GM23248 (cell line): Measurements from ENCODE around the gene HDGF. TPM values are rescaled to one million over a fixed set of nuclear protein-coding genes. Genes with fewer than 3 reads are reported as not detected.

Experiments used
- DNase-seq: peaks from one replicate; pipeline ENCODE4 v3.0.0-alpha.2; 2015
- H2AFZ ChIP-seq: fragments of 200-600 bp; sonication (generic); 2 replicates; pipeline ENCODE4 v1.6.1; 2016; ENCODE audit warnings: antibody characterized with exemption
- H3F3A ChIP-seq: fragments of 200-600 bp; sonication (generic); 2 replicates; pipeline ENCODE4 v1.6.1; 2016; ENCODE audit warnings: mild to moderate bottlenecking, antibody characterized with exemption, mixed run types; ENCODE audit not compliant: insufficient read depth
- H3K27ac ChIP-seq: fragments of 200-600 bp; sonication (generic); 2 replicates; pipeline ENCODE4 v1.5.1; 2016; ENCODE audit warnings: mild to moderate bottlenecking
- H3K27me3 ChIP-seq: fragments of 200-600 bp; sonication (generic); replicated peaks from 2 replicates; pipeline ENCODE4 v1.6.1; 2016; ENCODE audit warnings: mild to moderate bottlenecking; ENCODE audit not compliant: insufficient read depth
- H3K36me3 ChIP-seq: fragments of 200-600 bp; sonication (generic); 2 replicates; pipeline ENCODE4 v1.6.1; 2016; ENCODE audit warnings: low read depth, mild to moderate bottlenecking
- H3K4me1 ChIP-seq: fragments of 200-600 bp; sonication (generic); 2 replicates; pipeline ENCODE4 v1.6.1; 2016; ENCODE audit warnings: mild to moderate bottlenecking; ENCODE audit not compliant: insufficient read depth
- H3K4me2 ChIP-seq: fragments of 200-600 bp; sonication (generic); one replicate; pipeline ENCODE4 v1.6.1; 2016; ENCODE audit warnings: mild to moderate bottlenecking; ENCODE audit not compliant: unreplicated experiment
- H3K4me3 ChIP-seq: fragments of 200-600 bp; sonication (generic); 2 replicates; pipeline ENCODE4 v1.5.1; 2016; ENCODE audit warnings: mild to moderate bottlenecking
- H3K79me2 ChIP-seq: fragments of 200-600 bp; sonication (generic); 2 replicates; pipeline ENCODE4 v1.6.1; 2016; ENCODE audit warnings: mild to moderate bottlenecking; ENCODE audit not compliant: insufficient read depth
- H3K9ac ChIP-seq: fragments of 200-600 bp; sonication (generic); 2 replicates; pipeline ENCODE4 v1.6.1; 2016; ENCODE audit warnings: mild to moderate bottlenecking
- H3K9me2 ChIP-seq: fragments of 200-600 bp; sonication (generic); 2 replicates; pipeline ENCODE4 v1.6.1; 2016; ENCODE audit warnings: mixed run types, mild to moderate bottlenecking, moderate library complexity; ENCODE audit not compliant: insufficient read depth
- H3K9me3 ChIP-seq: fragments of 200-600 bp; sonication (generic); one replicate; pipeline ENCODE4 v1.6.1; 2017; ENCODE audit warnings: low read depth
- H4K20me1 ChIP-seq: fragments of 200-600 bp; sonication (generic); 2 replicates; pipeline ENCODE4 v1.6.0; 2016; ENCODE audit not compliant: insufficient read depth
- EZH2 ChIP-seq: fragments of 200-600 bp; sonication (generic); IDR thresholded peaks from 2 replicates; pipeline ENCODE4 v1.6.1; 2018; ENCODE audit warnings: antibody characterized with exemption, mild to moderate bottlenecking; ENCODE audit not compliant: insufficient read depth, poor library complexity, severe bottlenecking
- EZH2phosphoT487 ChIP-seq: fragments of 200-600 bp; sonication (generic); IDR thresholded peaks from 2 replicates; pipeline ENCODE4 v1.6.1; 2018; ENCODE audit warnings: antibody characterized with exemption, moderate library complexity, mild to moderate bottlenecking, low read depth; ENCODE audit not compliant: insufficient read depth
- WGBS, 2 experiments: methylation state at CpG; one replicate each; pipeline ENCODE4 v1.1.6; 2015 to 2017; ENCODE audit warnings: low lambda C conversion rate in 2 of 2, low coverage in 1 of 2; ENCODE audit errors: missing lambda C conversion rate in 2 of 2; 5-methylcytosine and 5-hydroxymethylcytosine counted together
- in situ Hi-C: fragments of 300-500 bp; cut with MboI; formaldehyde crosslinking; loops from 2 replicates; pipeline ENCODE4 v1.15.0; 2020
- polyA plus RNA-seq: library from polyadenylated mRNA; unstranded; fragments of >200 nt; fragmentation: Nextera tagmentation; extraction: Ambion mirVana; gene quantifications from 2 replicates; pipeline ENCODE4 v1.2.1, GENCODE V29; 2016
- total RNA-seq: library from RNA; depleted of rRNA; stranded (reverse); fragments of >200 nt; shearing (Covaris generic); gene quantifications from 2 replicates; pipeline ENCODE4 v1.2.3, GENCODE V29; 2014

The HDGF gene
- total and polyA plus RNA-seq, 2 experiments from 2014 or later = 95.4 to 185 TPM

DNA sequence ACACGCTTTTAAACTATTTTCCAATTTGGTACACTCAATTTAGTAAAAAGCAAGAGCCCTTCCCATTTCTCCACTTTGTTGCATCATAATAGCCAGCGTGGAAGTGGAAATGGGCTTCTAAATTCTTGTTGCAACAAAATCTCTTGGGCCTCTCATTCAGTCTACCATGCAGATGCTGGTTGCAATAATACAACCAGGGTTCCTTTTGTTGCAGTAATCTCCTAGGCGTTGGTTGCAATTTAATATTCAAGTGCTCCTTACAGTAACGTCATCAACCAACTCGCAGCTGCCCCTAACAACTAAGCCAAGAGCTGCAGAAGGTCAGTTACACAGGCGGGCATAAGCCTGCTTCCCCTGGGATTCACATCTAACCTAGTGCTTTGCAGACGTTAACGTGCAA, 2.7 kb upstream of the HDGF start:
- Histone ChIP-seq H4K20me1 (no peaks in the 10 kb centered on the region), H3K4me3 (no peak overlapping the region), H3K79me2 (peaks cover 64% of the 10 kb centered on the region), H3K36me3 (no peaks in the 10 kb centered on the region), H2AFZ (no peak overlapping the region), H3F3A (peaks cover 27% of the 10 kb centered on the region), H3K9ac (no peak overlapping the region), H3K4me2 (no peak overlapping the region), H3K27me3 (no peaks in the 10 kb centered on the region), H3K9me2 (no peaks in the 10 kb centered on the region), H3K9me3 (no peaks in the 10 kb centered on the region), H3K4me1 (peaks cover 11% of the 10 kb centered on the region), H3K27ac (no peak overlapping the region)
- no peak for DNase-seq
- TF ChIP-seq EZH2phosphoT487 (no peak), EZH2 (no peak)
- in situ Hi-C loops = no loop called here
- WGBS, 2 experiments = 75 to 79% methylated on average over 8 of the region's 8 CpGs

DNA sequence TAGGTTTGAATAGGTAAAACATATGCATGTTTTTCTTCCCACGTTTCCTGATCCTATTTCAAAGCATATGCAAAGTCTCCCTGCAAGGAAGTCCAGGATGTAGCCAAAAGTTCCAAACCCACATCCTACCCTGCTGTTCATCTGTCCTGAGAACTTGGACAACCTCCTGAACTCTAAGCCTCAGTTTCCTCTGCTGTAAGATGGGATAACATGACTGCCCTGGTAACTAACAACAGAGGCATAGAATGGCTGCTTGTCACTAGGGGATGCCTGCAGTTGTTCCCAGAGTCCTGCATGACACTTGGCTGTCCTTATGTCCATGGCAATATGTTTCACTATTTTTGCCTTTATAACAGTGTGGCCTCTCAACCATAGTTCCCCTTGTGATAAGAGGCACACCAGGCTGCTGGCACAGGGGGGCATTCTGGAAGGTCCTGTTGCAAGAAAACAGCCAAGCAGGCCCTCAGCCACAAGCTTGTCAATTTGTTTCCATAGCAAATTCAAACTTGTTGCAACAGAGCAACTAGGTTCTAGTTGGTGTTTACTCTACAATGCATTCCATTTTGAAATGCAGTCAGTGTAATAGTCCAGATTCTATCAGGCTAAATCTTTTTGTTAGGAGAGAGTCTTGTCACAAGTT, 1.5 kb upstream of the HDGF start:
- peak; percentile 46 for DNase-seq
- no peaks in the 10 kb centered on the region for H3K27me3 ChIP-seq
- peaks cover 33% of the 10 kb centered on the region for H3F3A ChIP-seq
- TF ChIP-seq EZH2phosphoT487 = no peak
- TF ChIP-seq EZH2 = no peak
- H3K9me3 ChIP-seq = no peaks in the 10 kb centered on the region
- H3K9ac ChIP-seq = peak overlapping the region; percentile 97
- H4K20me1 ChIP-seq = no peaks in the 10 kb centered on the region
- peaks cover 22% of the 10 kb centered on the region for H3K4me1 ChIP-seq
- H3K9me2 ChIP-seq = no peaks in the 10 kb centered on the region
- in situ Hi-C loops = no loop called here
- 0 to 8% methylated on average over 1 of the region's 1 CpG for WGBS, 2 experiments
- H3K79me2 ChIP-seq = peaks cover 76% of the 10 kb centered on the region
- peak overlapping the region; percentile 78 for H2AFZ ChIP-seq
- peak overlapping the region; percentile 78 for H3K4me3 ChIP-seq
- peak overlapping the region; percentile 100 for H3K27ac ChIP-seq
- no peaks in the 10 kb centered on the region for H3K36me3 ChIP-seq
- peak overlapping the region; percentile 94 for H3K4me2 ChIP-seq

- Histone ChIP-seq H3K27me3 (no peaks in the 10 kb centered on the region), H3K9ac (peak overlapping the region; percentile 97), H3K79me2 (peaks cover 82% of the 10 kb centered on the region), H2AFZ (peak overlapping the region; percentile 78), H3K4me2 (peak overlapping the region; percentile 94), H3K4me3 (peak overlapping the region; percentile 78), H3F3A (peaks cover 39% of the 10 kb centered on the region), H3K9me3 (no peaks in the 10 kb centered on the region), H3K36me3 (no peaks in the 10 kb centered on the region), H3K4me1 (peaks cover 31% of the 10 kb centered on the region), H4K20me1 (no peaks in the 10 kb centered on the region), H3K9me2 (no peaks in the 10 kb centered on the region), H3K27ac (peak overlapping the region; percentile 100)
- TF ChIP-seq EZH2 (no peak), EZH2phosphoT487 (no peak)
- peak; percentile 98 for DNase-seq
- WGBS, 2 experiments = 1% methylated on average over 44 to 68 of the region's 68 CpGs
- in situ Hi-C loops = no loop called here
Observed at GRCh38 chr1:156751757-156752481, 444 bp upstream of the HDGF start.

DNA sequence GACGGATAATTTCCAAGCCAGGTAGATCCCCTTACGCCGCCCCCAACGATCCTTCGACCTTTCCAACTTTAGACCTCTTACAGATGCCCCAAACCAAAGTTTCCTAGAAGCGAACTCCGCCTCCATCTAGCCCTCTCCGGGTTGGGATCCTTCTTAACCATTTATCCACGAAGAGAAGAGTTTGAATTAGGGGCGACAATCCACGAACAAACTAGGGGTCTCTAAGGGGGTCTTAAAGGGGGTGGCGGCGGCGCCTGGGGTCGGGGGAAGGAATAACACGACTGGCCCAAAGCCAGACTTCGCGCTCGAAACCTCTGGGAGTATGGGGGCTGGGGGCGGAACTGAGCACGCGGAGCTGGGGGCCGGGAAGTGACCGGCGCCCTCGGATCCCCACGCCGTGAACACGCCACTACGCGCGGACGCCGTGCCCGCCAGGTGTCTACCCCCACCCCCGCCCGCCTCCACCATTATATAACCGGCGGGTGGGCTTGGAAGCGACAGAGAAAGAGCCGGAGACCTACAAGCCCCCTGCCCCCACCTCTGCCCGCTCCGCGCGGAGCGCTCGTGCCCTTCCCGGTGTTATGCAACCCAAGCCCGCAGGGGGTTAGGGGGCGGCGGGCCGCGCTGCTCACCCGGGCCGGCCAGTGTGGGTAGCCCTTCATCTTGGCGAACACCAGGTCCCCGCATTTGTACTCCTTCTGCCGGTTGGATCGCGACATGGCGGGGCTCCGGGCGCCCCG, 594 bp downstream of the HDGF start:
- Histone ChIP-seq H3K4me3 (peak overlapping the region; percentile 78), H3K4me1 (peaks cover 36% of the 10 kb centered on the region), H3K9ac (peak overlapping the region; percentile 97), H3K9me3 (no peaks in the 10 kb centered on the region), H3K4me2 (peak overlapping the region; percentile 96), H3K79me2 (peaks cover 88% of the 10 kb centered on the region), H3K27ac (peak overlapping the region; percentile 100), H3K9me2 (no peaks in the 10 kb centered on the region), H3K36me3 (no peaks in the 10 kb centered on the region), H3F3A (peaks cover 39% of the 10 kb centered on the region), H3K27me3 (no peaks in the 10 kb centered on the region), H4K20me1 (no peaks in the 10 kb centered on the region), H2AFZ (0 out of 2 replicates have a peak overlapping the region, but pooled peaks have one; percentile 30)
- TF ChIP-seq EZH2phosphoT487 (no peak), EZH2 (no peak)
- DNase-seq = peak; percentile 73
- in situ Hi-C loops = no loop called here
- 0 to 1% methylated on average over 33 to 64 of the region's 64 CpGs for WGBS, 2 experiments
